ENCODE measurements around the gene TRMT2A.
A peak's percentile ranks its signal among the peaks of the same experiment; 100 is the strongest.

The TRMT2A gene, protein sequence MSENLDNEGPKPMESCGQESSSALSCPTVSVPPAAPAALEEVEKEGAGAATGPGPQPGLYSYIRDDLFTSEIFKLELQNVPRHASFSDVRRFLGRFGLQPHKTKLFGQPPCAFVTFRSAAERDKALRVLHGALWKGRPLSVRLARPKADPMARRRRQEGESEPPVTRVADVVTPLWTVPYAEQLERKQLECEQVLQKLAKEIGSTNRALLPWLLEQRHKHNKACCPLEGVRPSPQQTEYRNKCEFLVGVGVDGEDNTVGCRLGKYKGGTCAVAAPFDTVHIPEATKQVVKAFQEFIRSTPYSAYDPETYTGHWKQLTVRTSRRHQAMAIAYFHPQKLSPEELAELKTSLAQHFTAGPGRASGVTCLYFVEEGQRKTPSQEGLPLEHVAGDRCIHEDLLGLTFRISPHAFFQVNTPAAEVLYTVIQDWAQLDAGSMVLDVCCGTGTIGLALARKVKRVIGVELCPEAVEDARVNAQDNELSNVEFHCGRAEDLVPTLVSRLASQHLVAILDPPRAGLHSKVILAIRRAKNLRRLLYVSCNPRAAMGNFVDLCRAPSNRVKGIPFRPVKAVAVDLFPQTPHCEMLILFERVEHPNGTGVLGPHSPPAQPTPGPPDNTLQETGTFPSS

DNA sequence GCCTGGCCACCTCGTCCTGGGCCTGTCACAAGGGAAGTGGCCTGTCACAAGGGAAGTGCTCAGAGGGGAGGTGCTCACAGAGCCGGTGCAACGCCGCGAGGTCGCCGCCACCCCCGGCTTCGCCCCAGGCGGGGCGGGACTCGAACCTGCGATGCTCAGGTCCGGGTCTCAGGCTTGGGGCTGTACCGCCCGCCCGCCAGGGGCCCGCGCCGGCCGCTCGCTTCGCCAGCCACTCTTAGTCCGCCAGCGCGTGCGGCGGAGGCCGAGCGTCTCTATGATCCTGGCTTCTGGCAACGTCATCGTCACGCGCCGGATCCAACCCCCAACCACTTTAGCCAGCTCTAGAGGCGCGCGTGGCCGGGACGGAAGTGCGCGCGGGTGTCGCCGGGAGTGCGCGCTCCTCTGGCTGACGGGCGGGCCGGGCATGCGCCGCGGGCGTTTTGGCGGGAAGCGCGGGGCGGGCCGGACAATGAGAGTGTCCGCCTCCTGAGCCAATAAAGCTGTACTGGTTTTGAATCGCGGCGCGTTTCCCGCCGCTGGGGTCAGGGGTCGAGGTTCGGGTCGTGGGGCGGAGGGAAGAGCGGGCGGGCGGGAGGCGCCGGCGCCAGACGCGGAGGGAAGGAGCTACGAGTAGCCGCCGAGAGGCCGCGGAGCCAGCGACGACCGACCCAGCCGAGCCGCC, at the start of gene TRMT2A:
TRMT2A (minus strand) TSS at position 276 of the 682 bp plus-strand sequence. CDS start 320 bp downstream, outside the sequence.
- Mint-ChIP-seq H3K36me3 (ENCODE audit: low read depth) (peaks cover 35% of the 10 kb centered on the region), H3K4me3 (peak within 1 kb of the TSS; percentile 89 to 94 (median 94)), H3K4me1 (peaks cover 11% of the 10 kb centered on the region), H3K27ac (peak within 1 kb of the TSS; percentile 89 to 96 (median 91)), H3K27me3 (ENCODE audit: low read depth) (no peaks in the 10 kb centered on the region), H3K9me3 (no peaks in the 10 kb centered on the region)
- TF ChIP-seq, protein P1, sequence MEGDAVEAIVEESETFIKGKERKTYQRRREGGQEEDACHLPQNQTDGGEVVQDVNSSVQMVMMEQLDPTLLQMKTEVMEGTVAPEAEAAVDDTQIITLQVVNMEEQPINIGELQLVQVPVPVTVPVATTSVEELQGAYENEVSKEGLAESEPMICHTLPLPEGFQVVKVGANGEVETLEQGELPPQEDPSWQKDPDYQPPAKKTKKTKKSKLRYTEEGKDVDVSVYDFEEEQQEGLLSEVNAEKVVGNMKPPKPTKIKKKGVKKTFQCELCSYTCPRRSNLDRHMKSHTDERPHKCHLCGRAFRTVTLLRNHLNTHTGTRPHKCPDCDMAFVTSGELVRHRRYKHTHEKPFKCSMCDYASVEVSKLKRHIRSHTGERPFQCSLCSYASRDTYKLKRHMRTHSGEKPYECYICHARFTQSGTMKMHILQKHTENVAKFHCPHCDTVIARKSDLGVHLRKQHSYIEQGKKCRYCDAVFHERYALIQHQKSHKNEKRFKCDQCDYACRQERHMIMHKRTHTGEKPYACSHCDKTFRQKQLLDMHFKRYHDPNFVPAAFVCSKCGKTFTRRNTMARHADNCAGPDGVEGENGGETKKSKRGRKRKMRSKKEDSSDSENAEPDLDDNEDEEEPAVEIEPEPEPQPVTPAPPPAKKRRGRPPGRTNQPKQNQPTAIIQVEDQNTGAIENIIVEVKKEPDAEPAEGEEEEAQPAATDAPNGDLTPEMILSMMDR (IDR thresholded peaks at IDR 0.05; ENCODE audit: unreplicated experiment in 3 of 3), result no peak

DNA sequence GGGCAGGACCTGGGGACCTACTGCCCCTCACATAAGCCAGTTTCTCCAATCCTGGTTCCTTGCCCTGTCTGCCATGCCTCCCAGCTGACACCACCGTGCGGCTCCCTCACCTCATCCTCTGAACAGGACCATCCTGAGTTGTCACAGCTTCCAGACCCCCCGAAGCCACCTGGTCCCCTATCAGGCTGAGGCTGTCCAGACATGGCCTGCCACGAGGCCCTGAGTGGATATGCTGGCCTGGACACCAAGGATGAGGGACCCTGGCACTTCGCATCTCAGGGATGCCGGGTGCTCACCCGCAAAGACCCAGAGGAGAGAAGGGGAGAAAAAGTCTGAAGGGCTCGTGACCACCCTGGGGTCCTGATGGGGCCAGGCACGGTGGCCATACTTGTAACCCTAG, 49.7 kb upstream of the TRMT2A start:
- Mint-ChIP-seq H3K36me3 (ENCODE audit: low read depth) (peaks cover 4% of the 10 kb centered on the region), H3K27me3 (ENCODE audit: low read depth) (peaks cover 3% of the 10 kb centered on the region), H3K4me1 (no peaks in the 10 kb centered on the region)

DNA sequence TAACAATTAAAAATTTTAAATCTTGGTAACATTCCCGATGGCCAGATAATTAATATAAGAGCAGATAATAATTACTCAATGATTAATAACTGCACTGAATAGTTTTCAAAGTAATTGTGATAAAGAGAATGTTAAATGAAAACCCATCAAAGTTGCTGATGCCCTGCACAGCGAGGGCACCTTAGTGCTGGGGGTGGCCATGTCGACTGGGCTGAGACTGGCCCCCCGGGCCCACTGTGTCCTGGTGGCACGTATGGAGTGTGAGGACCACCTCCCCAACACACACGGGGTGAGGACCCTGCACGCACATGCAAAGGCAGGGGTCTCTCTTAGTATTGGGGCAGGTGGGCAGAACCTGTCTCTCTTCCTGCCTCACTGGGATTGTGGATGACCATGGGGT, 48.9 kb upstream of the TRMT2A start:
- Mint-ChIP-seq H3K4me1 (no peaks in the 10 kb centered on the region), H3K27me3 (ENCODE audit: low read depth) (peaks cover 3% of the 10 kb centered on the region), H3K27ac (no peak overlapping the region), H3K36me3 (ENCODE audit: low read depth) (peaks cover 4% of the 10 kb centered on the region), H3K9me3 (peaks cover 3% of the 10 kb centered on the region), H3K4me3 (no peak overlapping the region)
- TF ChIP-seq, protein P1 (IDR thresholded peaks at IDR 0.05; ENCODE audit: unreplicated experiment in 3 of 3), result no peak

More for the DNA sequence above, 49.7 kb upstream of the TRMT2A start:
- no peak overlapping the region for H3K27ac Mint-ChIP-seq
- peaks cover 3% of the 10 kb centered on the region for H3K9me3 Mint-ChIP-seq
- TF ChIP-seq, protein P1 (IDR thresholded peaks at IDR 0.05; ENCODE audit: unreplicated experiment in 3 of 3), result no peak
- H3K4me3 Mint-ChIP-seq, result no peak overlapping the region

DNA sequence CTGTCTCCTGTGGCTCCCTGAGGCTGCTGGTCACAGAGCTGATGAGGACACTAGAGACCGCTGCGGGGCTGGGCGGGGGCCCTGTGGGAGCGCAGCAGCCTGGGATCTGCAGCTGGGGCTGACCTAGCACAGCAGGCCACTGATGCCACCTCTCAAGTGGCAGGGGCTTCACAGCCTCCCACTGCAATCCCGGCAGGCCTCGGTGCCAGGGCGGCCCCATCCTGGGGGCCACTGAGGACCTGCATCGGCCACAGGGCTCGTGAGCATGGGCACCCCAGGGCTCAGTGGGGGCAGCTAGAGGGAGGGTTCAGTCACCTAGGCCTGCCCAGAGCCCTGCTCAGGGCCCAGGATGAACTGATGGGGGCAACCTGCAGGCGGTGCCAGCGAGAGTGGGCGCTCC, 48.4 kb upstream of the TRMT2A start:
- Mint-ChIP-seq H3K27me3 (ENCODE audit: low read depth) (peaks cover 3% of the 10 kb centered on the region), H3K36me3 (ENCODE audit: low read depth) (peaks cover 4% of the 10 kb centered on the region), H3K4me1 (no peaks in the 10 kb centered on the region), H3K9me3 (peaks cover 3% of the 10 kb centered on the region), H3K4me3 (no peak overlapping the region), H3K27ac (no peak overlapping the region)
- TF ChIP-seq, protein P1 (IDR thresholded peaks at IDR 0.05; ENCODE audit: unreplicated experiment in 3 of 3), result no peak

DNA sequence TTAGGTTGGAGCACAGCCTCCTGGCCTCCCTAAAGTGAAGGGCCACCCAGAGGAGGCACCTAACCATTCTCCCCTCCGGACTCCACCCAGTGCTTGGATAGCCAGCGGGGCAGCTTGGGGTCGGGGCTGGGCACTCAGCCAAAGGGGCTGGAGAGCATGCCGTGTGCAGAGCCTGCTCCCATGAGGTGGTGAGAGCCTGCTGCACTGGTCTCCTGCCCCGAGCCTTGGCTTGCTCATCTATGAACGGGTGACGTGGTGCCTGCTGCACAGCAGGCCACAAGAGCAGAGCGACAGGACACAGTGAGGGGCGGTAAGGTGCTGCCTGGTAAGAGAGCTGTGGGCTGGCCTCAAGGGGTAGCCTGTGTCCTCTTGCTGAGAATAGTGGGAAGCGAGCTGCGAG, 47.8 kb upstream of the TRMT2A start:
- H3K9me3 Mint-ChIP-seq, result peaks cover 3% of the 10 kb centered on the region
- TF ChIP-seq, protein P1 (IDR thresholded peaks at IDR 0.05; ENCODE audit: unreplicated experiment in 3 of 3), result no peak

More for the DNA sequence above, 47.8 kb upstream of the TRMT2A start:
- Mint-ChIP-seq H3K4me1 (no peaks in the 10 kb centered on the region), H3K4me3 (no peak overlapping the region), H3K27me3 (ENCODE audit: low read depth) (peaks cover 3% of the 10 kb centered on the region), H3K27ac (no peak overlapping the region), H3K36me3 (ENCODE audit: low read depth) (peaks cover 4% of the 10 kb centered on the region)

Measured in nephron (organoid).